SK-N-SH (cell line): ENCODE data around the gene WWOX. TPM values are rescaled to one million over a fixed set of nuclear protein-coding genes. Genes with fewer than 3 reads are reported as not detected.

Experiments used
- CTCF ChIA-PET: fragments of 300-600, 350-600 bp; formaldehyde crosslinking; extraction: SDS; loops from one replicate; lab custom pipeline; 2021; lab: Yijun Ruan, JAX
- POLR2A ChIA-PET: fragments of 350-600 bp; sonication (Branson Sonifier 250); formaldehyde crosslinking; extraction: SDS; loops from one replicate; lab custom pipeline; 2020; ENCODE audit warnings: antibody characterized with exemption, inconsistent platforms; lab: Yijun Ruan, JAX
- DNase-seq: peaks from one replicate; pipeline ENCODE4 v3.0.0; 2012
- H2AFZ ChIP-seq: fragments of 200-600 bp; sonication (generic); 2 replicates; pipeline ENCODE4 v1.8.1; 2016; ENCODE audit warnings: antibody characterized with exemption, mild to moderate bottlenecking, low read depth
- H3F3A ChIP-seq: fragments of 200-600 bp; sonication (generic); replicated peaks from 2 replicates; pipeline ENCODE3; 2016; ENCODE audit warnings: antibody characterized with exemption, mild to moderate bottlenecking; ENCODE audit not compliant: insufficient read depth
- H3K27ac ChIP-seq, 2 experiments: fragments of 200-500 bp in 1 of 2; fragments of 200-600 bp in 1 of 2; sonication (Bioruptor generic) in 1 of 2; sonication (generic), shearing (Covaris generic) in 1 of 2; 2 replicates each; pipeline versions ENCODE4 v1.5.1 to v1.6.1; 2014 to 2016; ENCODE audit warnings: low read depth in 2 of 2, inconsistent platforms in 1 of 2, low read length in 1 of 2, mild to moderate bottlenecking in 1 of 2, mixed read lengths in 1 of 2
- H3K27me3 ChIP-seq: fragments of 200-600 bp; sonication (generic), shearing (Covaris generic); 2 replicates; pipeline ENCODE4 v1.6.1; 2016; ENCODE audit warnings: mixed run types; ENCODE audit not compliant: insufficient read depth
- H3K36me3 ChIP-seq, 2 experiments: fragments of 200-500 bp in 1 of 2; fragments of 200-600 bp in 1 of 2; sonication (Bioruptor generic) in 1 of 2; sonication (generic) in 1 of 2; replicated peaks in 1 of 2; 2 replicates each; pipeline versions ENCODE3 to v1.5.1; 2014 to 2016; ENCODE audit warnings: low read length in 1 of 2, mild to moderate bottlenecking in 1 of 2; ENCODE audit not compliant: insufficient read depth in 2 of 2, control insufficient read depth in 1 of 2
- H3K4me1 ChIP-seq, 2 experiments: fragments of 200-500 bp in 1 of 2; fragments of 200-600 bp in 1 of 2; sonication (Bioruptor generic) in 1 of 2; sonication (generic), shearing (Covaris generic) in 1 of 2; 2 replicates each; pipeline versions ENCODE4 v1.5.1 to v1.6.1; 2014 to 2016; ENCODE audit warnings: low read depth in 1 of 2, low read length in 1 of 2, mixed run types in 1 of 2; ENCODE audit not compliant: insufficient read depth in 2 of 2, control insufficient read depth in 1 of 2
- H3K4me2 ChIP-seq: fragments of 200-600 bp; sonication (generic), shearing (Covaris generic); 2 replicates; pipeline ENCODE4 v1.6.1; 2017; ENCODE audit warnings: mixed run types
- H3K4me3 ChIP-seq, 2 experiments: fragments of 200-500 bp in 1 of 2; fragments of 200-600 bp in 1 of 2; sonication (Bioruptor generic) in 1 of 2; sonication (generic), shearing (Covaris generic) in 1 of 2; 2 replicates each; pipeline versions ENCODE4 v1.5.1 to v1.8.1; 2014 to 2016; ENCODE audit warnings: low read depth in 2 of 2, inconsistent platforms in 1 of 2, low read length in 1 of 2, mild to moderate bottlenecking in 1 of 2, mixed read lengths in 1 of 2, moderate library complexity in 1 of 2
- H3K79me2 ChIP-seq: fragments of 200-600 bp; sonication (generic); 2 replicates; pipeline ENCODE4 v1.8.1; 2017; ENCODE audit warnings: mild to moderate bottlenecking; ENCODE audit not compliant: insufficient read depth
- H3K9ac ChIP-seq: fragments of 200-600 bp; sonication (generic); 2 replicates; pipeline ENCODE4 v1.6.1; 2017; ENCODE audit warnings: mixed run types
- H3K9me2 ChIP-seq: fragments of 200-600 bp; sonication (generic); 2 replicates; pipeline ENCODE4 v1.6.1; 2017; ENCODE audit warnings: mixed run types
- H3K9me3 ChIP-seq: fragments of 200-600 bp; sonication (generic); 2 replicates; pipeline ENCODE4 v1.6.1; 2017; ENCODE audit warnings: mixed run types, mild to moderate bottlenecking, moderate library complexity
- H4K20me1 ChIP-seq: fragments of 200-600 bp; sonication (generic); 2 replicates; pipeline ENCODE4 v1.6.1; 2017; ENCODE audit warnings: mild to moderate bottlenecking, mixed run types; ENCODE audit not compliant: insufficient read depth
- EZH2phosphoT487 ChIP-seq: fragments of 200-600 bp; sonication (generic); IDR thresholded peaks from 2 replicates; pipeline ENCODE4 v1.6.1; 2017; ENCODE audit warnings: low read depth, mixed run types, mild to moderate bottlenecking, antibody characterized with exemption, moderate library complexity, borderline replicate concordance
- FOXJ3 ChIP-seq: sonication (generic); formaldehyde crosslinking; IDR thresholded peaks from 2 replicates; pipeline ENCODE4 v1.5.1; 2020; ENCODE audit warnings: mild to moderate bottlenecking, missing genetic modification reagents
- FOXM1 ChIP-seq: IDR thresholded peaks from 2 replicates; pipeline ENCODE4 v1.4.0; 2012; ENCODE audit warnings: low read depth, mild to moderate bottlenecking
- POLR2AphosphoS5 ChIP-seq: IDR thresholded peaks from 2 replicates; pipeline ENCODE4 v1.6.1; 2012; ENCODE audit warnings: low read depth, low read length
- RAD21 ChIP-seq: IDR thresholded peaks from 2 replicates; pipeline ENCODE4 v1.6.1; 2012; ENCODE audit warnings: mild to moderate bottlenecking, low read length
- RCOR1 ChIP-seq: fragments of 150-350 bp; IDR thresholded peaks from 2 replicates; pipeline ENCODE4 v1.6.1; 2017; ENCODE audit warnings: antibody characterized with exemption, low read length
- REST ChIP-seq: IDR thresholded peaks from 2 replicates; pipeline ENCODE4 v1.6.1; 2012; ENCODE audit warnings: mild to moderate bottlenecking, low read depth, low read length, moderate library complexity
- RFX5 ChIP-seq: IDR thresholded peaks from 2 replicates; pipeline ENCODE4 v1.6.1; 2012; ENCODE audit warnings: mild to moderate bottlenecking, improper control_type of control experiment, low read length
- RXRA ChIP-seq: IDR thresholded peaks from 2 replicates; pipeline ENCODE4 v1.4.0; 2012; ENCODE audit warnings: low read depth, mild to moderate bottlenecking, borderline replicate concordance
- TCF12 ChIP-seq: IDR thresholded peaks from 2 replicates; pipeline ENCODE4 v1.4.0; 2012
- TEAD4 ChIP-seq: IDR thresholded peaks from 2 replicates; pipeline ENCODE4 v1.4.0; 2012; ENCODE audit warnings: mild to moderate bottlenecking, borderline replicate concordance; ENCODE audit not compliant: insufficient read depth
- ZBTB33 ChIP-seq: IDR thresholded peaks from 2 replicates; pipeline ENCODE4 v1.4.0; 2012; ENCODE audit warnings: low read depth, borderline replicate concordance
- WGBS: methylation state at CpG from one replicate; pipeline ENCODE4 v1.1.6; 2017; ENCODE audit warnings: low lambda C conversion rate; 5-methylcytosine and 5-hydroxymethylcytosine counted together
- polyA plus RNA-seq, 3 experiments: library from polyadenylated mRNA; depleted of rRNA; stranded (reverse); fragments of >200 nt; gene quantifications; 2 replicates each; pipeline ENCODE4 v1.2.3, GENCODE V29; 2012
- TF ChIP-seq, protein P1 (sequence below): IDR thresholded peaks from 2 replicates; pipeline ENCODE4 v1.4.0; 2012; ENCODE audit warnings: low read depth, borderline replicate concordance
- TF ChIP-seq, protein P2 (sequence below): fragments of 150-350 bp; IDR thresholded peaks from 2 replicates; pipeline ENCODE4 v1.6.1; 2016; ENCODE audit warnings: mild to moderate bottlenecking, low read depth, low read length

Gene WWOX
- polyA plus RNA-seq, 1 of the 3 experiments (the other 2 are of a cell fraction), result 10.8 TPM

GRCh38 chr16:78903843-78904242 lies 804.4 kb downstream of the WWOX start:
- Histone ChIP-seq H3K27me3 (no peaks in the 10 kb centered on the region), H3K9me2 (no peaks in the 10 kb centered on the region), H3K4me3 (no peak overlapping the region), H3K27ac (no peak overlapping the region), H3K36me3 (no peaks in the 10 kb centered on the region), H3K9ac (no peak overlapping the region), H3F3A (no peaks in the 10 kb centered on the region), H3K4me1 (no peaks in the 10 kb centered on the region), H3K9me3 (no peaks in the 10 kb centered on the region), H2AFZ (no peak overlapping the region), H3K4me2 (no peak overlapping the region), H4K20me1 (no peaks in the 10 kb centered on the region), H3K79me2 (no peaks in the 10 kb centered on the region)
- no peak for DNase-seq
- CTCF ChIA-PET, result interaction anchor here (0.9 to 1.3 kb wide), 2 partner anchors 10 to 22 kb away, joined by 3 to 4 read pairs; no protein-coding TSS in a partner anchor
- no peak for TF ChIP-seq EZH2phosphoT487
- no peak for TF ChIP-seq RCOR1
- no peak for TF ChIP-seq TEAD4
- no peak for TF ChIP-seq FOXJ3
- TF ChIP-seq ZBTB33, result no peak
- no peak for TF ChIP-seq TCF12
- TF ChIP-seq REST, result no peak
- TF ChIP-seq RXRA, result no peak
- no peak for TF ChIP-seq FOXM1
- TF ChIP-seq, protein P1, sequence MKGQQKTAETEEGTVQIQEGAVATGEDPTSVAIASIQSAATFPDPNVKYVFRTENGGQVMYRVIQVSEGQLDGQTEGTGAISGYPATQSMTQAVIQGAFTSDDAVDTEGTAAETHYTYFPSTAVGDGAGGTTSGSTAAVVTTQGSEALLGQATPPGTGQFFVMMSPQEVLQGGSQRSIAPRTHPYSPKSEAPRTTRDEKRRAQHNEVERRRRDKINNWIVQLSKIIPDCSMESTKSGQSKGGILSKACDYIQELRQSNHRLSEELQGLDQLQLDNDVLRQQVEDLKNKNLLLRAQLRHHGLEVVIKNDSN, result no peak
- TF ChIP-seq RAD21, result no peak
- TF ChIP-seq POLR2AphosphoS5, result no peak
- no peak for TF ChIP-seq RFX5
- TF ChIP-seq, protein P2, sequence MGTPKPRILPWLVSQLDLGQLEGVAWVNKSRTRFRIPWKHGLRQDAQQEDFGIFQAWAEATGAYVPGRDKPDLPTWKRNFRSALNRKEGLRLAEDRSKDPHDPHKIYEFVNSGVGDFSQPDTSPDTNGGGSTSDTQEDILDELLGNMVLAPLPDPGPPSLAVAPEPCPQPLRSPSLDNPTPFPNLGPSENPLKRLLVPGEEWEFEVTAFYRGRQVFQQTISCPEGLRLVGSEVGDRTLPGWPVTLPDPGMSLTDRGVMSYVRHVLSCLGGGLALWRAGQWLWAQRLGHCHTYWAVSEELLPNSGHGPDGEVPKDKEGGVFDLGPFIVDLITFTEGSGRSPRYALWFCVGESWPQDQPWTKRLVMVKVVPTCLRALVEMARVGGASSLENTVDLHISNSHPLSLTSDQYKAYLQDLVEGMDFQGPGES, result no peak
- POLR2A ChIA-PET, result interaction anchor here (0.7 kb wide), 1 partner anchor 74 kb away, joined by 3 read pairs; no protein-coding TSS in a partner anchor
- WGBS, result 51% methylated on average over 4 of the region's 4 CpGs
